Astrocyte (in vitro differentiated cells and primary cell): ENCODE measurements around the gene SCN2A. TPM values are rescaled to one million over a fixed set of nuclear protein-coding genes. Genes with fewer than 3 reads are reported as not detected.

Experiments
- DNase-seq: peaks from one replicate; pipeline ENCODE4 v3.0.0-alpha.2; 2010; ENCODE audit warnings: low read depth
- FAIRE-seq: peaks from 2 replicates; lab custom pipeline; 2011; peaks lifted over from hg19 to GRCh38; lab: Jason Lieb, UNC
- H2AFZ ChIP-seq: 2 replicates; pipeline ENCODE4 v1.6.0; 2012; ENCODE audit warnings: low read depth, low read length, inconsistent platforms
- H3K27ac ChIP-seq: 2 replicates; pipeline ENCODE4 v1.5.1; 2011; ENCODE audit warnings: low read depth, low read length, inconsistent platforms
- H3K27me3 ChIP-seq: 2 replicates; pipeline ENCODE4 v1.6.0; 2011; ENCODE audit warnings: low read length, inconsistent platforms; ENCODE audit not compliant: insufficient read depth
- H3K36me3 ChIP-seq: 2 replicates; pipeline ENCODE4 v1.5.1; 2011; ENCODE audit warnings: low read length, inconsistent platforms; ENCODE audit not compliant: insufficient read depth
- H3K4me1 ChIP-seq: 2 replicates; pipeline ENCODE4 v1.5.1; 2011; ENCODE audit warnings: low read length, inconsistent platforms; ENCODE audit not compliant: insufficient read depth
- H3K4me2 ChIP-seq: 2 replicates; pipeline ENCODE4 v1.6.0; 2012; ENCODE audit warnings: low read length, inconsistent platforms
- H3K4me3 ChIP-seq: 2 replicates; pipeline ENCODE4 v1.5.1; 2011; ENCODE audit warnings: low read depth, mild to moderate bottlenecking, low read length, inconsistent platforms; ENCODE audit not compliant: insufficient read depth
- H3K79me2 ChIP-seq: 2 replicates; pipeline ENCODE4 v1.6.0; 2012; ENCODE audit warnings: mild to moderate bottlenecking, low read length, inconsistent platforms; ENCODE audit not compliant: insufficient read depth
- H3K9ac ChIP-seq: 2 replicates; pipeline ENCODE4 v1.6.0; 2012; ENCODE audit warnings: mild to moderate bottlenecking, low read length, inconsistent platforms
- H3K9me3 ChIP-seq: 2 replicates; pipeline ENCODE4 v1.5.1; 2012; ENCODE audit warnings: low read depth, mild to moderate bottlenecking, low read length, inconsistent platforms; ENCODE audit not compliant: insufficient read depth
- H4K20me1 ChIP-seq: 2 replicates; pipeline ENCODE4 v1.6.0; 2012; ENCODE audit warnings: low read length, inconsistent platforms; ENCODE audit not compliant: insufficient read depth
- H3K27ac Mint-ChIP-seq: one replicate; pipeline ENCODE4 v1.8.0; 2021; ENCODE audit warnings: mild to moderate bottlenecking, mixed read lengths; ENCODE audit not compliant: unreplicated experiment
- H3K27me3 Mint-ChIP-seq: one replicate; pipeline ENCODE4 v1.8.0; 2021; ENCODE audit warnings: low read depth, mixed read lengths; ENCODE audit not compliant: unreplicated experiment
- H3K36me3 Mint-ChIP-seq: one replicate; pipeline ENCODE4 v1.8.0; 2021; ENCODE audit warnings: low read depth, mixed read lengths; ENCODE audit not compliant: unreplicated experiment
- H3K4me1 Mint-ChIP-seq: one replicate; pipeline ENCODE4 v1.8.0; 2021; ENCODE audit warnings: low read depth, mixed read lengths; ENCODE audit not compliant: unreplicated experiment
- H3K4me3 Mint-ChIP-seq: one replicate; pipeline ENCODE4 v1.8.0; 2021; ENCODE audit warnings: mild to moderate bottlenecking, moderate library complexity, mixed read lengths; ENCODE audit not compliant: unreplicated experiment
- H3K9me3 Mint-ChIP-seq: one replicate; pipeline ENCODE4 v1.8.0; 2021; ENCODE audit warnings: mild to moderate bottlenecking, mixed read lengths; ENCODE audit not compliant: unreplicated experiment
- CTCF ChIP-seq: IDR thresholded peaks from 2 replicates; pipeline ENCODE4 v1.5.1; 2011; ENCODE audit warnings: low read depth, mild to moderate bottlenecking, inconsistent platforms, low read length, moderate library complexity; ENCODE audit not compliant: insufficient read depth
- EZH2 ChIP-seq: IDR thresholded peaks from 2 replicates; pipeline ENCODE4 v1.6.1; 2012; ENCODE audit warnings: mild to moderate bottlenecking, low read length, inconsistent platforms; ENCODE audit not compliant: insufficient read depth
- total RNA-seq: library from RNA; stranded (reverse); gene quantifications from 2 replicates; pipeline ENCODE4 v1.2.1, GENCODE V29; 2021

SCN2A gene
- total RNA-seq, 1 donor from 2014 or later = 7.5 TPM

- peaks cover 6% of the 10 kb centered on the region for H3K4me1 Mint-ChIP-seq
- no peak overlapping the region for H3K4me2 ChIP-seq
- no peaks in the 10 kb centered on the region for H3K4me1 ChIP-seq
- no peak overlapping the region for H3K27ac ChIP-seq
- peak; percentile 62 for DNase-seq
- no peaks in the 10 kb centered on the region for H4K20me1 ChIP-seq
- no peaks in the 10 kb centered on the region for H3K9me3 Mint-ChIP-seq
- FAIRE-seq = no peak
- no peak overlapping the region for H2AFZ ChIP-seq
- H3K9me3 ChIP-seq = no peaks in the 10 kb centered on the region
- H3K27me3 ChIP-seq = no peaks in the 10 kb centered on the region
- H3K79me2 ChIP-seq = no peaks in the 10 kb centered on the region
- no peaks in the 10 kb centered on the region for H3K36me3 Mint-ChIP-seq
- no peak for TF ChIP-seq EZH2
- TF ChIP-seq CTCF = no peak
- H3K4me3 Mint-ChIP-seq = no peak overlapping the region
- H3K9ac ChIP-seq = no peak overlapping the region
- H3K4me3 ChIP-seq = no peak overlapping the region
- no peak overlapping the region for H3K27ac Mint-ChIP-seq
- H3K27me3 Mint-ChIP-seq = no peaks in the 10 kb centered on the region
- no peaks in the 10 kb centered on the region for H3K36me3 ChIP-seq
Measured at GRCh38 chr2:165428926-165429325, 189.7 kb downstream of the SCN2A start.

- H3K36me3 Mint-ChIP-seq = no peaks in the 10 kb centered on the region
- no peaks in the 10 kb centered on the region for H3K27me3 Mint-ChIP-seq
- no peak overlapping the region for H3K4me3 Mint-ChIP-seq
- H2AFZ ChIP-seq = no peak overlapping the region
- H3K4me3 ChIP-seq = no peak overlapping the region
- H3K4me2 ChIP-seq = no peak overlapping the region
- H4K20me1 ChIP-seq = no peaks in the 10 kb centered on the region
- no peaks in the 10 kb centered on the region for H3K9me3 Mint-ChIP-seq
- no peaks in the 10 kb centered on the region for H3K9me3 ChIP-seq
- TF ChIP-seq EZH2 = no peak
- no peak for TF ChIP-seq CTCF
- H3K4me1 Mint-ChIP-seq = peaks cover 6% of the 10 kb centered on the region
- H3K9ac ChIP-seq = no peak overlapping the region
- no peaks in the 10 kb centered on the region for H3K4me1 ChIP-seq
- FAIRE-seq (no peak), DNase-seq (no peak)
- no peak overlapping the region for H3K27ac Mint-ChIP-seq
- H3K79me2 ChIP-seq = no peaks in the 10 kb centered on the region
- no peaks in the 10 kb centered on the region for H3K36me3 ChIP-seq
- no peaks in the 10 kb centered on the region for H3K27me3 ChIP-seq
- H3K27ac ChIP-seq = no peak overlapping the region
Measured at GRCh38 chr2:165431014-165431413, 191.8 kb downstream of the SCN2A start.

- no peak overlapping the region for H3K9ac ChIP-seq
- Mint-ChIP-seq H3K27ac (no peak overlapping the region), H3K4me1 (peaks cover 6% of the 10 kb centered on the region), H3K27me3 (no peaks in the 10 kb centered on the region), H3K36me3 (no peaks in the 10 kb centered on the region), H3K4me3 (no peak overlapping the region), H3K9me3 (no peaks in the 10 kb centered on the region)
- no peaks in the 10 kb centered on the region for H3K4me1 ChIP-seq
- H4K20me1 ChIP-seq = no peaks in the 10 kb centered on the region
- H3K27ac ChIP-seq = no peak overlapping the region
- no peaks in the 10 kb centered on the region for H3K36me3 ChIP-seq
- no peaks in the 10 kb centered on the region for H3K79me2 ChIP-seq
- H2AFZ ChIP-seq = no peak overlapping the region
- DNase-seq = no peak
- TF ChIP-seq EZH2 (no peak), CTCF (no peak)
- no peak for FAIRE-seq
- H3K4me2 ChIP-seq = no peak overlapping the region
- H3K4me3 ChIP-seq = no peak overlapping the region
- no peaks in the 10 kb centered on the region for H3K9me3 ChIP-seq
- no peaks in the 10 kb centered on the region for H3K27me3 ChIP-seq
Measured at GRCh38 chr2:165432234-165432966, 193.2 kb downstream of the SCN2A start.
